SK-N-MC (cell line): ENCODE results near the gene DHRS4L2.
"Not testable (repeated sequence)": the region's sequence is repeated elsewhere in the genome, so short reads cannot be mapped to it uniquely, and the experiment has no call there.

Experiments used
- DNase-seq: peaks from one replicate; pipeline ENCODE4 v3.0.0-alpha.2; 2011; ENCODE audit warnings: low read depth, low spot score
- H3K27ac ChIP-seq: fragments of 200-600 bp; sonication (generic); 2 replicates; pipeline ENCODE4 v1.5.1; 2016; ENCODE audit warnings: mixed run types
- H3K36me3 ChIP-seq: fragments of 200-600 bp; sonication (generic); 2 replicates; pipeline ENCODE4 v1.6.1; 2017; ENCODE audit warnings: antibody characterized with exemption, low read length, mixed read lengths; ENCODE audit not compliant: insufficient read depth
- H3K4me3 ChIP-seq: fragments of 200-600 bp; sonication (generic); 2 replicates; pipeline ENCODE4 v1.5.1; 2016
- H3K9ac ChIP-seq: fragments of 200-600 bp; sonication (generic); 2 replicates; pipeline ENCODE4 v1.8.0; 2017; ENCODE audit warnings: mixed run types, mixed read lengths; ENCODE audit not compliant: insufficient read length
- H3K9me3 ChIP-seq: fragments of 200-600 bp; sonication (generic); 2 replicates; pipeline ENCODE4 v1.6.1; 2017; ENCODE audit warnings: low read depth, mild to moderate bottlenecking, antibody characterized with exemption, low read length, moderate library complexity, mixed read lengths
- EZH2 ChIP-seq: fragments of 200-600 bp; sonication (generic); IDR thresholded peaks from one replicate; pipeline ENCODE4 v1.6.1; 2017; ENCODE audit warnings: antibody characterized with exemption
- FOXP2 ChIP-seq: optimal IDR thresholded peaks from 2 replicates; pipeline ENCODE3; 2011; ENCODE audit warnings: mild to moderate bottlenecking, moderate library complexity; ENCODE audit not compliant: insufficient read depth; ENCODE audit errors: extremely low read length, control extremely low read depth
- POLR2AphosphoS5 ChIP-seq: IDR thresholded peaks from 2 replicates; pipeline ENCODE4 v1.6.1; 2012; ENCODE audit warnings: mild to moderate bottlenecking, low read depth, low read length, borderline replicate concordance

DHRS4L2 gene

GRCh38 chr14:24029687-24030086 is 41.0 kb downstream of the DHRS4L2 start:
- not testable (repeated sequence) for H3K4me3 ChIP-seq

GRCh38 chr14:24031331-24031730 is 42.6 kb downstream of the DHRS4L2 start:
- H3K4me3 ChIP-seq, DNase-seq, H3K27ac ChIP-seq, H3K9me3 ChIP-seq, H3K9ac ChIP-seq, H3K36me3 ChIP-seq: not testable (repeated sequence)

More at GRCh38 chr14:24029687-24030086, 41.0 kb downstream of the DHRS4L2 start:
- not testable (repeated sequence) for H3K27ac ChIP-seq, H3K9me3 ChIP-seq, DNase-seq, H3K36me3 ChIP-seq, H3K9ac ChIP-seq

GRCh38 chr14:24032727-24033418 is 44.1 kb downstream of the DHRS4L2 start:
- TF ChIP-seq EZH2: no peak
- no peak for TF ChIP-seq POLR2AphosphoS5
- no peak for TF ChIP-seq FOXP2
- H3K9me3 ChIP-seq: no peaks in the 10 kb centered on the region
- H3K27ac ChIP-seq: no peak overlapping the region
- DNase-seq: no peak
- H3K4me3 ChIP-seq: no peak overlapping the region
- H3K36me3 ChIP-seq: no peaks in the 10 kb centered on the region
- no peak overlapping the region for H3K9ac ChIP-seq

- not testable (repeated sequence) for H3K27ac ChIP-seq, H3K36me3 ChIP-seq, H3K9me3 ChIP-seq, H3K9ac ChIP-seq, DNase-seq
- peak overlapping the region; percentile 79 for H3K4me3 ChIP-seq
Measured at GRCh38 chr14:24035769-24036168, 47.0 kb downstream of the DHRS4L2 start.

- peak overlapping the region; percentile 76 for H3K9ac ChIP-seq
- H3K4me3 ChIP-seq: peak overlapping the region; percentile 79
- H3K36me3 ChIP-seq: no peaks in the 10 kb centered on the region
- H3K27ac ChIP-seq: peak overlapping the region; percentile 65
- DNase-seq: peak; percentile 18
- H3K9me3 ChIP-seq: no peaks in the 10 kb centered on the region
- TF ChIP-seq POLR2AphosphoS5 (peak; percentile 75), FOXP2 (no peak), EZH2 (no peak)
Measured at GRCh38 chr14:24036169-24036962, 47.6 kb downstream of the DHRS4L2 start.

GRCh38 chr14:24036963-24037657 is 48.4 kb downstream of the DHRS4L2 start:
- Histone ChIP-seq H3K9ac (peak overlapping the region; percentile 76), H3K4me3 (peak overlapping the region; percentile 79), H3K27ac (peak overlapping the region; percentile 65; the same call in 1 of the 2 replicates)
- DNase-seq, H3K36me3 ChIP-seq, H3K9me3 ChIP-seq: not testable (repeated sequence)

GRCh38 chr14:24037658-24038037 is 48.9 kb downstream of the DHRS4L2 start:
- no peaks in the 10 kb centered on the region for H3K36me3 ChIP-seq
- TF ChIP-seq FOXP2: no peak
- no peak for TF ChIP-seq POLR2AphosphoS5
- TF ChIP-seq EZH2: no peak
- H3K27ac ChIP-seq: no peak overlapping the region
- no peak overlapping the region for H3K9ac ChIP-seq
- no peak overlapping the region for H3K4me3 ChIP-seq
- H3K9me3 ChIP-seq: no peaks in the 10 kb centered on the region
- no peak for DNase-seq

GRCh38 chr14:24038686-24039085 is 50.0 kb downstream of the DHRS4L2 start:
- TF ChIP-seq POLR2AphosphoS5 (no peak), EZH2 (no peak)
- H3K27ac ChIP-seq: no peak overlapping the region
- H3K4me3 ChIP-seq: no peak overlapping the region
- no peaks in the 10 kb centered on the region for H3K36me3 ChIP-seq
- no peaks in the 10 kb centered on the region for H3K9me3 ChIP-seq
- H3K9ac ChIP-seq: no peak overlapping the region
- no peak for DNase-seq

- no peak for TF ChIP-seq FOXP2
- no peak for TF ChIP-seq POLR2AphosphoS5
- no peak for TF ChIP-seq EZH2
- H3K27ac ChIP-seq: no peak overlapping the region
- no peak overlapping the region for H3K9ac ChIP-seq
- no peak for DNase-seq
- no peaks in the 10 kb centered on the region for H3K9me3 ChIP-seq
- no peak overlapping the region for H3K4me3 ChIP-seq
- no peaks in the 10 kb centered on the region for H3K36me3 ChIP-seq
Measured at GRCh38 chr14:24040692-24041091, 52.0 kb downstream of the DHRS4L2 start.
